HepG2 (cell line): ENCODE results near the gene NCOA4. TPM values are rescaled to one million over a fixed set of nuclear protein-coding genes. Genes with fewer than 3 reads are reported as not detected.
A peak's percentile ranks its signal among the peaks of the same experiment; 100 is the strongest.

Experiments
- ATF4 ChIP-seq, 2 experiments: fragments of 450-650 bp in 1 of 2; sonication (generic) in 1 of 2; formaldehyde crosslinking; IDR thresholded peaks; 2 replicates each; pipeline versions ENCODE4 v1.5.0 to v1.8.0; 2020 to 2022; ENCODE audit warnings: mild to moderate bottlenecking in 1 of 2, missing genetic modification reagents in 1 of 2
- CBX2 ChIP-seq, 2 experiments: fragments of 200-600 bp in 1 of 2; sonication (generic); formaldehyde crosslinking in 1 of 2; IDR thresholded peaks; 2 replicates each; pipeline versions ENCODE4 v1.7.0 to v1.8.1; 2018 to 2022; ENCODE audit warnings: low read depth in 2 of 2, low read length in 1 of 2, mild to moderate bottlenecking in 1 of 2, missing genetic modification reagents in 1 of 2
- HMGXB4 ChIP-seq, 2 experiments: sonication (generic) in 1 of 2; formaldehyde crosslinking in 1 of 2; IDR thresholded peaks; 2 replicates each; pipeline versions ENCODE4 v1.4.0 to v1.6.1; 2018 to 2020; ENCODE audit warnings: missing genetic modification reagents in 2 of 2, borderline replicate concordance in 1 of 2, low read depth in 1 of 2, mild to moderate bottlenecking in 1 of 2, missing biosample characterization in 1 of 2
- HOXA5 ChIP-seq: sonication (generic); formaldehyde crosslinking; IDR thresholded peaks from 2 replicates; pipeline ENCODE4 v1.4.0; 2020; ENCODE audit warnings: missing genetic modification reagents
- MATR3 ChIP-seq: sonication (generic); formaldehyde crosslinking; IDR thresholded peaks from 2 replicates; pipeline ENCODE4 v1.4.0; 2020; ENCODE audit warnings: missing genetic modification reagents
- NR1H2 ChIP-seq: sonication (generic); formaldehyde crosslinking; IDR thresholded peaks from 2 replicates; pipeline ENCODE4 v1.8.1; 2022; ENCODE audit warnings: low read depth, missing genetic modification reagents, borderline replicate concordance
- POGZ ChIP-seq: sonication (generic); formaldehyde crosslinking; IDR thresholded peaks from 2 replicates; pipeline ENCODE4 v1.4.0; 2020; ENCODE audit warnings: mild to moderate bottlenecking, missing genetic modification reagents
- POLR2AphosphoS5 ChIP-seq: IDR thresholded peaks from 2 replicates; pipeline ENCODE4 v1.6.1; 2012; ENCODE audit warnings: low read depth, low read length
- POLR2G ChIP-seq: fragments of 200-400 bp; formaldehyde crosslinking; IDR thresholded peaks from 2 replicates; pipeline ENCODE4 v1.6.1; 2018; ENCODE audit warnings: mild to moderate bottlenecking, low read depth, low read length, moderate library complexity
- RBM22 ChIP-seq: fragments of 200-400 bp; formaldehyde crosslinking; optimal IDR thresholded peaks from 2 replicates; pipeline ENCODE3; 2017; ENCODE audit warnings: mild to moderate bottlenecking, low read length, moderate library complexity
- RXRA ChIP-seq: sonication (generic); formaldehyde crosslinking; IDR thresholded peaks from 2 replicates; pipeline ENCODE4 v1.5.1; 2020; ENCODE audit warnings: missing genetic modification reagents
- SIX1 ChIP-seq: sonication (generic); formaldehyde crosslinking; IDR thresholded peaks from 2 replicates; pipeline ENCODE4 v1.4.0; 2020; ENCODE audit warnings: missing genetic modification reagents, borderline replicate concordance
- SMYD3 ChIP-seq: sonication (generic); formaldehyde crosslinking; IDR thresholded peaks from 2 replicates; pipeline ENCODE4 v1.8.1; 2023; ENCODE audit warnings: mild to moderate bottlenecking, missing genetic modification reagents
- SP1 ChIP-seq, 2 experiments: fragments of 450-650 bp in 1 of 2; sonication (generic) in 1 of 2; formaldehyde crosslinking in 1 of 2; IDR thresholded peaks; 2 replicates each; pipeline versions ENCODE4 v1.4.0 to v1.6.1; 2016 to 2020; ENCODE audit warnings: missing genetic modification reagents in 1 of 2
- THAP7 ChIP-seq: sonication (generic); formaldehyde crosslinking; IDR thresholded peaks from 2 replicates; pipeline ENCODE4 v1.8.1; 2023; ENCODE audit warnings: mild to moderate bottlenecking, missing genetic modification reagents
- ZMYM3 ChIP-seq: sonication (generic); formaldehyde crosslinking; IDR thresholded peaks from 2 replicates; pipeline ENCODE4 v1.5.1; 2020; ENCODE audit warnings: mild to moderate bottlenecking, missing genetic modification reagents
- ZNF275 ChIP-seq: sonication (generic); formaldehyde crosslinking; IDR thresholded peaks from 2 replicates; pipeline ENCODE4 v1.8.0; 2022; ENCODE audit warnings: missing genetic modification reagents, mild to moderate bottlenecking, inconsistent platforms, borderline replicate concordance
- ZNF576 ChIP-seq: sonication (generic); formaldehyde crosslinking; IDR thresholded peaks from 2 replicates; pipeline ENCODE4 v1.4.0; 2020; ENCODE audit warnings: mild to moderate bottlenecking, missing genetic modification reagents
- ZNF704 ChIP-seq: sonication (generic); formaldehyde crosslinking; IDR thresholded peaks from 2 replicates; pipeline ENCODE4 v1.8.1; 2023; ENCODE audit warnings: mild to moderate bottlenecking, inconsistent platforms, moderate library complexity, missing genetic modification reagents, borderline replicate concordance
- polyA plus RNA-seq, 8 experiments: library from polyadenylated mRNA; depleted of rRNA in 3 of 8; stranded (reverse) in 7 of 8; unstranded in 1 of 8; fragments of >200 nt; fragmentation: Illumina TruSeq in 4 of 8; extraction: Trizol in 4 of 8; gene quantifications; 2 replicates each; pipeline versions ENCODE4 v1.2.1 to v1.2.3, GENCODE V29; 2011 to 2016; ENCODE audit warnings: low read depth in 4 of 8, missing spikeins in 1 of 8, mixed read lengths in 1 of 8; ENCODE audit not compliant: insufficient read depth in 1 of 8
- total RNA-seq, 5 experiments: library from RNA; depleted of rRNA; stranded (reverse); fragments of >200 nt; fragmentation: Illumina TruSeq; extraction: Trizol; gene quantifications; 2 replicates each; pipeline ENCODE4 v1.2.3, GENCODE V29; 2016; ENCODE audit warnings: low read depth in 1 of 5

NCOA4 gene
- total and polyA plus RNA-seq, 2 of the 13 experiments (the other 11 are each of a cell fraction or from before 2014, with no cell fraction given): 306 to 400 TPM

- TF ChIP-seq ZNF576 (no peak), ZNF275 (no peak), NR1H2 (CRISPR knock-in tag) (no peak), ZNF704 (no peak), ATF4 (CRISPR knock-in tag; IDR thresholded peaks at IDR 0.05) (no peak), ZMYM3 (no peak), POGZ (CRISPR knock-in tag) (no peak; the same call in 1 of the 2 replicates), THAP7 (CRISPR knock-in tag) (no peak), SMYD3 (CRISPR knock-in tag) (no peak), SP1 (IDR thresholded peaks at IDR 0.05) (no peak), SP1 (CRISPR knock-in tag; IDR thresholded peaks at IDR 0.05) (no peak), SIX1 (CRISPR knock-in tag) (no peak), HOXA5 (CRISPR knock-in tag) (no peak), HMGXB4 (CRISPR knock-in tag; IDR thresholded peaks at IDR 0.05; ENCODE audit: borderline replicate concordance in 1 of 2, low read depth in 1 of 2) (no peak), CBX2 (IDR thresholded peaks at IDR 0.05; ENCODE audit: low read depth, low read length) (no peak), CBX2 (CRISPR knock-in tag; IDR thresholded peaks at IDR 0.05; ENCODE audit: low read depth) (no peak), POLR2G (peak; percentile 34; the same call in 1 of the 2 replicates), POLR2AphosphoS5 (0 out of 2 replicates have a peak, but pooled peaks have one; percentile 25), MATR3 (CRISPR knock-in tag) (no peak), RBM22 (peak; percentile 71), RXRA (CRISPR knock-in tag) (no peak)
Measured at GRCh38 chr10:46002916-46003693, 27.3 kb downstream of the NCOA4 start (continued).
